G401.6 (cell line): ENCODE data around the gene PCDHA12.
"Not testable (repeated sequence)": the region's sequence is repeated elsewhere in the genome, so short reads cannot be mapped to it uniquely, and the experiment has no call there.

Experiments
- FAIRE-seq: peaks from 2 replicates; lab custom pipeline; 2012; peaks lifted over from hg19 to GRCh38; lab: Jason Lieb, UNC

The PCDHA12 gene, protein sequence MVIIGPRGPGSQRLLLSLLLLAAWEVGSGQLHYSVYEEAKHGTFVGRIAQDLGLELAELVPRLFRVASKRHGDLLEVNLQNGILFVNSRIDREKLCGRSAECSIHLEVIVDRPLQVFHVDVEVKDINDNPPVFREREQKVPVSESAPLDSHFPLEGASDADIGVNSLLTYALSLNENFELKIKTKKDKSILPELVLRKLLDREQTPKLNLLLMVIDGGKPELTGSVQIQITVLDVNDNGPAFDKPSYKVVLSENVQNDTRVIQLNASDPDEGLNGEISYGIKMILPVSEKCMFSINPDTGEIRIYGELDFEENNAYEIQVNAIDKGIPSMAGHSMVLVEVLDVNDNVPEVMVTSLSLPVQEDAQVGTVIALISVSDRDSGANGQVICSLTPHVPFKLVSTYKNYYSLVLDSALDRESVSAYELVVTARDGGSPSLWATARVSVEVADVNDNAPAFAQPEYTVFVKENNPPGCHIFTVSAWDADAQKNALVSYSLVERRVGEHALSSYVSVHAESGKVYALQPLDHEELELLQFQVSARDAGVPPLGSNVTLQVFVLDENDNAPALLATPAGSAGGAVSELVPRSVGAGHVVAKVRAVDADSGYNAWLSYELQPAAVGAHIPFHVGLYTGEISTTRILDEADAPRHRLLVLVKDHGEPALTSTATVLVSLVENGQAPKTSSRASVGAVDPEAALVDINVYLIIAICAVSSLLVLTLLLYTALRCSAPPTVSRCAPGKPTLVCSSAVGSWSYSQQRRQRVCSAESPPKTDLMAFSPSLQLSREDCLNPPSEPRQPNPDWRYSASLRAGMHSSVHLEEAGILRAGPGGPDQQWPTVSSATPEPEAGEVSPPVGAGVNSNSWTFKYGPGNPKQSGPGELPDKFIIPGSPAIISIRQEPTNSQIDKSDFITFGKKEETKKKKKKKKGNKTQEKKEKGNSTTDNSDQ

DNA sequence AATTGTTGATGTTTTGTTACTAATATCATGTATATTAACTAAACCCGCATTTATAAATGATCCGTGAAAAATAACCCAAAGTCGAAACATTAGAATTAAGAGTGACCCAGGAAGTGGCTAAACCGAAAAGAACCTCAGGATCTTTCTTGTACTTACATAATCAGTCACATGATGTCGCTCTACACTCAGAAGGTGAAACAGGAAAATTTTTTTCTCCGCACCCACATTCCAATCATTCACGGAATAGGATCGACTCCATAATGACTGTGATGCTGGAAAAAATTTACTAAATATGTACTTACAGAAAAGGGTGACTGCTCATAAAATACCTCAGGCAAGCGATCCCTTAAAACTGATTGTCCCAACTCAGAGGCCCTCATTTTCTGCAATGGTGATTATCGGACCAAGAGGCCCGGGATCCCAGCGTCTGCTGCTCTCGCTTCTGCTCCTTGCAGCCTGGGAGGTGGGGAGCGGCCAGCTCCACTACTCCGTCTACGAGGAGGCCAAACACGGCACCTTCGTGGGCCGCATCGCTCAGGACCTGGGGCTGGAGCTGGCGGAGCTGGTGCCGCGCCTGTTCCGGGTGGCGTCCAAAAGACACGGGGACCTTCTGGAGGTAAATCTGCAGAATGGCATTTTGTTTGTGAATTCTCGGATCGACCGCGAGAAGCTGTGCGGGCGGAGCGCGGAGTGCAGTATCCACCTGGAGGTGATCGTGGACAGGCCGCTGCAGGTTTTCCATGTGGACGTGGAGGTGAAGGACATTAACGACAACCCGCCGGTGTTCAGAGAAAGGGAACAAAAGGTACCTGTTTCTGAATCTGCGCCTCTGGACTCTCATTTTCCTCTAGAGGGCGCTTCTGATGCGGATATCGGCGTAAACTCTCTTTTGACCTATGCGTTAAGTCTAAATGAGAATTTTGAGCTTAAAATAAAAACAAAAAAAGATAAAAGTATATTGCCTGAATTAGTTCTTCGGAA, at the start of gene PCDHA12:
Gene PCDHA12 (plus strand): TSS at position 224 of the 981 bp plus-strand sequence. CDS start 165 bp downstream, at position 389.
- FAIRE-seq: peak; percentile 94

DNA sequence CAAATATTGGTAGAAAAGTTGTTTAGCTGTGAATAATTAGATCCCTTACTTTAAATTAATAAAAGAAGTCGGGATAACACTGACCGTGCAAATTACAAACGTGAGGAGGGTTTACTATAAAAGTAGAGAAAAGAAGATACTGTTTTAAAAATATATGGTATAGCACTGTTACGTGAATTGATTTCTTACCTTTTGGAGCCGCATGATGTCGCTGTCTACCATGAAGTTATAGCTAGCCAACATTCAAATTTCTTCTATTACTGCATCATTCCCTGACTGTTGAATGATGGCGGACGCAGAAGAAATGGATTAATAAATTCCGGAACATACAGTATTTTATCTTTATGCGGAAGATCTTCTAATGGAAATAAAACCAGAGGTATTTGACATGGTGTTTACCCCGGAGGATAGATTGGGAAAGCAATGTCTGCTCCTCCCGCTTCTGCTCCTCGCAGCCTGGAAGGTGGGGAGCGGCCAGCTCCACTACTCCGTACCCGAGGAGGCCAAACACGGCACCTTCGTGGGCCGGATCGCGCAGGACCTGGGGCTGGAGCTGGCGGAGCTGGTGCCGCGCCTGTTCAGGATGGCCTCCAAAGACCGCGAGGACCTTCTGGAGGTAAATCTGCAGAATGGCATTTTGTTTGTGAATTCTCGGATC, 47.3 kb upstream of the PCDHA12 start, which contains the start of gene PCDHA6:
Gene PCDHA6 (plus strand): TSS at position 257 of the 658 bp plus-strand sequence. CDS start 132 bp downstream, at position 389.
- no peak for FAIRE-seq

DNA sequence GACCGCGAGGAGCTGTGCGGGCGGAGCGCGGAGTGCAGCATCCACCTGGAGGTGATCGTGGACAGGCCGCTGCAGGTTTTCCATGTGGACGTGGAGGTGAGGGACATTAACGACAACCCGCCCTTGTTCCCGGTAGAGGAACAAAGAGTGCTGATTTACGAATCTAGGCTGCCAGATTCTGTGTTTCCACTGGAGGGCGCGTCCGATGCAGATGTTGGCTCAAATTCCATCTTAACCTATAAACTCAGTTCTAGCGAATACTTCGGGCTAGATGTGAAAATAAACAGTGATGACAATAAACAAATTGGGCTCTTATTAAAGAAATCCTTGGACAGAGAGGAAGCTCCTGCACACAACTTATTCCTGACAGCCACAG, 46.8 kb upstream of the PCDHA12 start:
- no peak for FAIRE-seq

DNA sequence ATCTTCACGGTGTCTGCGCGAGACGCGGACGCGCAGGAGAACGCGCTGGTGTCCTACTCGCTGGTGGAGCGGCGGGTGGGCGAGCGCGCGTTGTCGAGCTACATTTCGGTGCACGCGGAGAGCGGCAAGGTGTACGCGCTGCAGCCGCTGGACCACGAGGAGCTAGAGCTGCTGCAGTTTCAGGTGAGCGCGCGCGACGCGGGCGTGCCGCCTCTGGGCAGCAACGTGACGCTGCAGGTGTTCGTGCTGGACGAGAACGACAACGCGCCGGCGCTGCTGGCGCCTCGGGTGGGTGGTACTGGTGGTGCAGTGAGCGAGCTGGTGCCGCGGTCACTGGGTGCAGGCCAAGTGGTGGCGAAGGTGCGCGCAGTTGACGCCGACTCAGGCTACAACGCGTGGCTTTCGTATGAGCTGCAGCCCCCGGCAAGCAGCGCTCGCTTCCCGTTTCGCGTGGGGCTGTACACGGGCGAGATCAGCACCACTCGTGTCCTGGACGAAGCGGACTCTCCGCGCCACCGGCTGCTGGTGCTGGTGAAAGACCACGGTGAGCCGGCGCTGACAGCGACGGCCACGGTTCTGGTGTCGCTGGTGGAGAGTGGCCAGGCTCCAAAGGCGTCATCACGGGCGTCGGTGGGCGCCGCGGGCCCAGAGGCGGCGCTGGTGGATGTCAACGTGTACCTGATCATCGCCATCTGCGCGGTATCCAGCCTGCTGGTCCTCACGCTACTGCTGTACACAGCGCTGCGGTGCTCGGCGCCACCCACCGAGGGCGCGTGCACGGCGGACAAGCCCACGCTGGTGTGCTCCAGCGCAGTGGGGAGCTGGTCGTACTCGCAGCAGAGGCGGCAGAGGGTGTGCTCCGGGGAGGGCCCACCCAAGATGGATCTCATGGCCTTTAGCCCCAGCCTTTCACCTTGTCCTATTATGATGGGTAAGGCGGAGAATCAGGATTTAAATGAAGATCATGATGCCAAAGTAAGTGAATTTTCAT, 45.3 kb upstream of the PCDHA12 start:
- not testable (repeated sequence) for FAIRE-seq

DNA sequence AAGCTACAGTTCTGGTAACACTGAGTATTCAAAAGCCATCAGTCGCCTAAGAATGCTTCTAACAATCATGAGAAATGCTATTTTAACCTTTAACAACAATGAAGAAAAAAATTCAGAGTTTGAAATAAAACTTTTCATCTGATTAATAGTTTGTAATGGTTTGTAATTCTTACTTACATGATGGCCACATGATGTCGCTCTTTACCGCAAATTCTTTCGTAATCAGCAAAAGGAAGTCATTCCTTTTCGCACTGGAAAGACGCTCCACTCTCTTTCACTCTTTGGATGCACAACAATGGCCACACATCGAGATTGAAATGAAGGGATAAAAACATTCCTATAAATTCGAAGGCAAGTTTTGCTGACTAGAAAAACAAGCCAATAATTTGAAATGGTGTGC, 41.1 kb upstream of the PCDHA12 start, which contains the start of gene PCDHA7:
Gene PCDHA7 (plus strand): TSS at position 277 of the 400 bp plus-strand sequence. CDS start 115 bp downstream, at position 392.
- FAIRE-seq: no peak

DNA sequence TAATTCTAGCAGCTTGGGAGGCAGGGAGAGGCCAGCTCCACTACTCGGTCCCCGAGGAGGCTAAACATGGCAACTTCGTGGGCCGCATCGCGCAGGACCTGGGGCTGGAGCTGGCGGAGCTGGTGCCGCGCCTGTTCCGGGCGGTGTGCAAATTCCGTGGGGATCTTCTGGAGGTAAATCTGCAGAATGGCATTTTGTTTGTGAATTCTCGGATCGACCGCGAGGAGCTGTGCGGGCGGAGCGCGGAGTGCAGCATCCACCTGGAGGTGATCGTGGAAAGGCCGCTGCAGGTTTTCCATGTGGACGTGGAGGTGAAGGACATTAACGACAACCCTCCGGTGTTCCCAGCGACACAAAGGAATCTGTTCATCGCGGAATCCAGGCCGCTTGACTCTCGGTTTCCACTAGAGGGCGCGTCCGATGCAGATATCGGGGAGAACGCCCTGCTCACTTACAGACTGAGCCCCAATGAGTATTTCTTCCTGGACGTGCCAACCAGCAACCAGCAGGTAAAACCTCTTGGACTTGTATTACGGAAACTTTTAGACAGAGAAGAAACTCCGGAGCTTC, 40.6 kb upstream of the PCDHA12 start:
- not testable (repeated sequence) for FAIRE-seq

DNA sequence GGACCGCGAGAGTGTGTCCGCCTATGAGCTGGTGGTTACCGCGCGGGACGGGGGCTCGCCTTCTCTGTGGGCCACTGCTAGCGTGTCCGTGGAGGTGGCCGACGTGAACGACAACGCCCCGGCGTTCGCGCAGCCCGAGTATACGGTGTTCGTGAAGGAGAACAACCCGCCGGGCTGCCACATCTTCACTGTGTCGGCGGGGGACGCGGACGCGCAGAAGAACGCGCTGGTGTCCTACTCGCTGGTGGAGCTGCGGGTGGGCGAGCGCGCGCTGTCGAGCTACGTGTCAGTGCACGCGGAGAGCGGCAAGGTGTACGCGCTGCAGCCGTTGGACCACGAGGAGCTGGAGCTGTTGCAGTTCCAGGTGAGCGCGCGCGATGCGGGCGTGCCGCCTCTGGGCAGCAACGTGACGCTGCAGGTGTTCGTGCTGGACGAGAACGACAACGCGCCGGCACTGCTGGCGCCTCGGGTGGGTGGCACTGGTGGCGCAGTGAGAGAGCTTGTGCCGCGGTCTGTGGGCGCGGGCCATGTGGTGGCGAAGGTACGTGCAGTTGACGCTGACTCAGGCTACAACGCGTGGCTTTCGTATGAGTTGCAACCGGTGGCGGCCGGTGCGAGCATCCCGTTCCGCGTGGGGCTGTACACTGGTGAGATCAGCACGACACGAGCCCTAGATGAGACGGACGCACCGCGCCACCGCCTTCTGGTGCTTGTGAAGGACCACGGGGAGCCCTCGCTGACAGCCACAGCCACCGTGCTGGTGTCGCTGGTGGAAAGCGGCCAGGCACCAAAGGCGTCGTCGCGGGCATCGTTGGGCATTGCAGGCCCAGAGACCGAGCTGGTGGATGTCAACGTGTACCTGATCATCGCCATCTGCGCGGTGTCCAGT, 39.2 kb upstream of the PCDHA12 start:
- no peak for FAIRE-seq

DNA sequence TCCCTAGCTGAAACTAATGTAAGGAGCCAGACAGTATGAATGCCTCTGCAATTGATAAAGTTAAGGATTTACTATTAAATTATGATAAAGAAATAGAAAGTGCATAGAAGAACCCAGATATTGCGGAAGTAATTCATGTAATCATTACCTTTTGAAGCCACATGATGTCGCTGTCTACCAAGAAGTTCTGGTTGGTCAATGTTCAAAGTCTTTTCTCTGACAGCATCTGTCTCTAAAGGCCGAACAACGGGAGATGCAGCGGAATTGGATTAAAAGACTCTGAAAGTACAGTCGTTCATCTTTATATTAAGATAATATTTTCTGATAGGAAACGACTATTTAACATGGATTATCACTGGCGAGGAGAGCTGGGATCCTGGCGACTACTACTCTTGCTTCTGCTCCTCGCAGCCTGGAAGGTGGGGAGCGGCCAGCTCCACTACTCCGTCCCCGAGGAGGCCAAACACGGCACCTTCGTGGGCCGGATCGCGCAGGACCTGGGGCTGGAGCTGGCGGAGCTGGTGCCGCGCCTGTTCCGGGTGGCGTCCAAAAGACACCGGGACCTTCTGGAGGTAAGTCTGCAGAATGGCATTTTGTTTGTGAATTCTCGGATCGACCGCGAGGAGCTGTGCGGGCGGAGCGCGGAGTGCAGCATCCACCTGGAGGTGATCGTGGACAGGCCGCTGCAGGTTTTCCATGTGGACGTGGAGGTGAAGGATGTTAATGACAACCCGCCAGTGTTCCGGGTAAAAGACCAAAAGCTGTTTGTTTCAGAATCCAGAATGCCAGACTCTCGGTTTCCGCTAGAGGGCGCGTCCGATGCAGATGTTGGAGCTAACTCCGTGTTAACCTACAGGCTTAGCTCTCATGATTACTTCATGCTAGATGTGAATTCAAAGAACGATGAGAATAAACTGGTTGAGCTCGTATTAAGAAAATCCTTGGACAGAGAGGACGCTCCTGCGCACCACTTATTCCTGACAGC, 33.8 kb upstream of the PCDHA12 start, which contains the start of gene PCDHA8:
Gene PCDHA8 (plus strand): TSS at position 210 of the 985 bp plus-strand sequence. CDS start 135 bp downstream, at position 345.
- FAIRE-seq: peak; percentile 92

DNA sequence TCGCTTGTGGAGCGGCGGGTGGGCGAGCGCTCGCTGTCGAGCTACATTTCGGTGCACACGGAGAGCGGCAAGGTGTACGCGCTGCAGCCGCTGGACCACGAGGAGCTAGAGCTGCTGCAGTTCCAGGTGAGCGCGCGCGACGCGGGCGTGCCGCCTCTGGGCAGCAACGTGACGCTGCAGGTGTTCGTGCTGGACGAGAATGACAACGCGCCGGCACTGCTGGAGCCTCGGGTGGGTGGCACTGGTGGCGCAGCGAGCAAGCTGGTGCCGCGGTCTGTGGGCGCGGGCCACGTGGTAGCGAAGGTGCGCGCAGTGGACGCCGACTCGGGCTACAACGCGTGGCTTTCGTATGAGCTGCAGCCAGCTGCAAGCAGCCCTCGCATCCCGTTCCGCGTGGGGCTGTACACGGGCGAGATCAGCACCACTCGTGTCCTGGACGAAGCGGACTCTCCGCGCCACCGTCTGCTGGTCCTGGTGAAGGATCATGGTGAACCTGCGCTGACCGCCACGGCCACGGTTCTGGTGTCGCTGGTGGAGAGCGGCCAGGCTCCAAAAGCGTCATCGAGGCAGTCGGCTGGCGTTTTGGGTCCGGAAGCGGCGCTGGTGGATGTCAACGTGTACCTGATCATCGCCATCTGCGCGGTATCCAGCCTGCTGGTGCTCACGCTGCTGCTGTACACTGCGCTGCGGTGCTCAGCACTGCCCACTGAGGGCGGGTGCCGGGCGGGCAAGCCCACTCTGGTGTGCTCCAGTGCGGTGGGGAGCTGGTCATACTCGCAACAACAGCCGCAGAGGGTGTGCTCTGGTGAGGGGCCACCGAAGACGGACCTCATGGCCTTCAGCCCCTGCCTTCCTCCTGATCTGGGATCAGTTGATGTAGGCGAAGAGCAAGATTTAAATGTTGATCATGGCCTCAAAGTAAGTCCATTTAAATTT, 32.0 kb upstream of the PCDHA12 start:
- no peak for FAIRE-seq

DNA sequence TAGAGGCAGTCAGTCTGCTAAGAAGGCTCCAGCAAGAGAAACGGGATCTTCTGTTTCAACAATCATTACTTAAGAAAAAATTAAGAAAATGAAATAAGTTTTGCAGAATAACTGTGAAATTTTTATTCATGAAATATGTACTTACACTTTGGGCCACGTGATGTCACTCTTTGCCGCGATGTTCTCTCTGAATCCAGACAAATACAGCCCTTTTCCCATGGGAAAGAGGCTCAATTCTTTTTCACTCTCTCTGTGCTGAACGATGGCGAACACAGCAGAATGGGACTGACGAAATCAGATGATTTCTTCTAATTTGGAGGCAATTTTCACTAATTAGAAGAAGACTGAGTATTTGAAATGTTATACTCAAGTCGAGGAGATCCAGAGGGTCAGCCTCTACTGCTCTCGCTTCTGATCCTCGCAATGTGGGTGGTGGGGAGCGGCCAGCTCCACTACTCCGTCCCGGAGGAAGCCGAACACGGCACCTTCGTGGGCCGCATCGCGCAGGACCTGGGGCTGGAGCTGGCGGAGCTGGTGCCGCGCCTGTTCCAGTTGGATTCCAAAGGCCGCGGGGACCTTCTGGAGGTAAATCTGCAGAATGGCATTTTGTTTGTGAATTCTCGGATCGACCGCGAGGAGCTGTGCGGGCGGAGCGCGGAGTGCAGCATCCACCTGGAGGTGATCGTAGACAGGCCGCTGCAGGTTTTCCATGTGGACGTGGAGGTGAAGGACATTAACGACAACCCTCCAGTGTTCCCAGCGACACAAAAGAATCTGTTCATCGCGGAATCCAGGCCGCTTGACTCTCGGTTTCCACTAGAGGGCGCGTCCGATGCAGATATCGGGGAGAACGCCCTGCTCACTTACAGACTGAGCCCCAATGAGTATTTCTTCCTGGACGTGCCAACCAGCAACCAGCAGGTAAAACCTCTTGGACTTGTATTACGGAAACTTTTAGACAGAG, 26.7 kb upstream of the PCDHA12 start, which contains the start of gene PCDHA9:
Gene PCDHA9 (plus strand): TSS at position 244 of the 964 bp plus-strand sequence. CDS start 114 bp downstream, at position 358.
- FAIRE-seq: not testable (repeated sequence)

DNA sequence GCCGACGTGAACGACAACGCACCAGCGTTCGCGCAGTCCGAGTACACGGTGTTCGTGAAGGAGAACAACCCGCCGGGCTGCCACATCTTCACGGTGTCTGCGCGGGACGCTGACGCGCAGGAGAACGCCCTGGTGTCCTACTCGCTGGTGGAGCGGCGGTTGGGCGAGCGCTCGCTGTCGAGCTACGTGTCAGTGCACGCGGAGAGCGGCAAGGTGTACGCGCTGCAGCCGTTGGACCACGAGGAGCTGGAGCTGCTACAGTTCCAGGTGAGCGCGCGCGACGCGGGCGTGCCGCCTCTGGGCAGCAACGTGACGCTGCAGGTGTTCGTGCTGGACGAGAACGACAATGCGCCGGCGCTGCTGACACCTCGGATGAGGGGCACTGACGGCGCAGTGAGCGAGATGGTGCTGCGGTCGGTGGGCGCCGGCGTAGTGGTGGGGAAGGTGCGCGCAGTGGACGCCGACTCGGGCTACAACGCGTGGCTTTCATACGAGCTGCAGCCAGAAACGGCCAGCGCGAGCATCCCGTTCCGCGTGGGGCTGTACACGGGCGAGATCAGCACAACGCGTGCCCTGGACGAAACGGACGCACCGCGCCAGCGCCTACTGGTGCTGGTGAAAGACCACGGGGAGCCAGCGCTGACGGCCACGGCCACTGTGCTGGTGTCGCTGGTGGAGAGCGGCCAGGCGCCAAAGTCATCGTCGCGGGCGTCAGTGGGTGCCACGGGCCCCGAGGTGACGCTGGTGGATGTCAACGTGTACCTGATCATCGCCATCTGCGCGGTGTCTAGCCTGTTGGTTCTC, 25.1 kb upstream of the PCDHA12 start:
- not testable (repeated sequence) for FAIRE-seq

DNA sequence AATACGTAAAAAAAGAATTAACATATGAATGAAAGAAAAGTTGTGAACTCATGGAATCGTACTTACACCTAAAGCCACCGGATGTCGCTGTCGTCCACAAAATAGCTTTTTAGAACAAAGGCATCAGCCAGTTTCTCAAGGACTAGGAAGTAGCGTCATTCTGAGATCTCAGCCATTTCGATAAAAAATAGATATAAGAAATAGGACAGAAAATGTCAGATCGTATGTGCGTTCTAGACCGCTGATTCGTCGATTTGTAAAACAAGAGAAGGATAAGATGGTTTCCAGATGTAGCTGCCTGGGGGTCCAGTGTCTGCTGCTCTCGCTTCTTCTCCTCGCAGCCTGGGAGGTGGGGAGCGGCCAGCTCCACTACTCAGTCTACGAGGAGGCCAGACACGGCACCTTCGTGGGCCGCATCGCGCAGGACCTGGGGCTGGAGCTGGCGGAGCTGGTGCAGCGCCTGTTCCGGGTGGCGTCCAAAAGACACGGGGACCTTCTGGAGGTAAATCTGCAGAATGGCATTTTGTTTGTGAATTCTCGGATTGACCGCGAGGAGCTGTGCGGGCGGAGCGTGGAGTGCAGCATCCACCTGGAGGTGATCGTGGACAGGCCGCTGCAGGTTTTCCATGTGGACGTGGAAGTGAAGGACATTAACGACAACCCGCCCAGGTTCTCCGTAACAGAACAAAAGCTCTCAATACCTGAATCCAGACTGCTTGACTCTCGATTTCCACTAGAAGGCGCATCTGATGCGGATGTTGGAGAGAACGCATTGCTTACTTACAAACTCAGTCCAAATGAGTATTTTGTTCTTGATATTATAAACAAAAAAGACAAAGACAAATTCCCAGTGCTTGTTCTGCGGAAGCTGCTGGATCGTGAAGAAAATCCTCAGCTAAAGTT, 19.1 kb upstream of the PCDHA12 start, which contains the start of gene PCDHA10:
Gene PCDHA10 (plus strand): TSS at position 126 of the 903 bp plus-strand sequence. CDS start 152 bp downstream, at position 278.
- FAIRE-seq: no peak
